ENCODE results near the gene ELOVL2.
"Not testable (repeated sequence)": the region's sequence is repeated elsewhere in the genome, so short reads cannot be mapped to it uniquely, and the experiment has no call there.

ELOVL2 gene

DNA sequence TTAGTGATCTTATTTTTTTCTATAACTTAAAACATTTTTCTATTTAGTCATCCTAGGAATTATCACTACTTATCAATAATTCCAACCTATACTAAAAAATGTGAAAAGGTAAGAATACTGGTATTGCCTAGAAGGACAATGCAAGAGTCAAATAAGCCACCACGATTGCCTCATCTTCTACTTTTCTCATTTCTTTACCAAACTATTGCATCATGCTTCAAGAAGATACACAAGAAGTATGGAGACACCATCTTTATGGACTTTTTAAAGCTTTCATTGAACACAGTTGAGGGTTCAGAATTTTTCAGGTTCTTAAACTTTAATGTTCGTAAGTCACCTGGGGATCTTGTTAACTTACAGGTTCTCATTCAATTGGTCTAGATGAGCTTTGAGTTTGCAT, 25.9 kb downstream of the ELOVL2 start:
- DNase-seq: no peak

DNA sequence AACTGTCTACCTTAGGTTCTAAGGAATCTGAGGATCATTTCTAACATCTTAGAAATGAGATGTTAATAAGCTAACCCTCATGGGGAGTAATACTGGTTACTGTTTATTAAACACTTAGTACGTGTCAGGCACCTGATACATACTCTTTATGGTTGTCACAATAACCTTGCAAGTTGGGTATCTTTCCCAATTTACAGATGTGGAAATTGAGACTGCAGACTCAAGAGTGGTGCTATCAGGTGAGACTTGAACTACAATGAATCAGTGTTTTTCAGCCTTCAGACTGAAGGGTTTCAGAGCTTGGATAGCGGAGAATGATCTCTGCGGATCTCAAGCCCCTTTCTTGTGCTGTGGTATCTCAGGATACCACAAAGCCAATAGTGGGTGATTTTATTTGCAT, 27.0 kb downstream of the ELOVL2 start:
- DNase-seq: no peak

DNA sequence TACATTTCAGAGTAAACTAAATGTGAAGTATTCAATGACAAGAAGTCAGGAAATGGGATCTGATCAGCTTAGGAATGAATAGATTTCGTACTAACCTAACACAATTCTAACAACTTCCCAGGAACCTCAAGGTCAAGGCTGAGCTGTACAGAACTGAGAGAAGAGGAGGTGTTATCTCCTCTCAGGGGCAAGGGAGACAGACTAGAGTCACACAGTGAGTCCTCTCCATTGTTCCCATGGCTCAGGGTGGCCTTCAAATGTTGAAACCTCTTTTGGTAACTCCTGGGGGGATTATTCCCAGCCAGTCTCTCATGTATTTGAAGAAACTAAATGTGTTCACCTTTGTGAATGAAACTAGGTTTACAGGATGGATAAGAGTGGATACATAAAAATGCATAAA, 27.7 kb downstream of the ELOVL2 start:
- no peak for DNase-seq

DNA sequence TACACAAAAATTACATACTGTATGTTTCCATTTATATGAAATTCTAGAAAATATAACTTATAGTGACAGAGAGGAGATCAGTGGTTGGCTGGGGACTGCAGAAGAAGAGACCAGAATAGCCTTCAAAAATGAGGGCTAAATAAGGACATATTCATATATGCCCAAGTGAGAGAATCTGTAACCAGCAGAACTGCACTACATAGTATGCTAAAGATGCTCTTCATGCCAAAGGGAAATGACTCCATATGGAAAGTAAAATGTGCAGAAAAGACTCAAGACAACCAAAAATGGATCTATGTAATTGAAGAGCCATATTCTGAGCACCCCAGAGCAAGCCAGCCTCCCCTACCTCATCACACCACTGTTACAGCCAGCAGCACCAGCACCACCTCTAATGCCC, 29.0 kb downstream of the ELOVL2 start:
- no peak for DNase-seq

DNA sequence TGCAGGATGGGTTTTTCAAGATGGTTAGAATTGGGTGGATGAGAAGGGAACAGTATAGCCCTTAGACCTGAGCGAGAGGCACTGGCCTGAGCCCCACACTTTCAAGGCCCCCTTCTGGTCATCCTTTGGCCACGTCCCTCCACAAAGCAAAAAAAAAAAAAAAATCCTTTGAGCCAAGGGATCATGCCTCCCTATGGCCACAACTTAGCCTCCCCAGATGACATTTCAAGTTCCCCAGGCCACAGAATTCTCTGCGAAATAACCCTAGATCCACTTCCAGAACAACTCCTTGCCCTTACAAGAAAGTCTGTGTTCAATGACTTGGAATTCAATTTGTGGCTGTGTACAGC, 30.4 kb downstream of the ELOVL2 start:
- no peak for DNase-seq

DNA sequence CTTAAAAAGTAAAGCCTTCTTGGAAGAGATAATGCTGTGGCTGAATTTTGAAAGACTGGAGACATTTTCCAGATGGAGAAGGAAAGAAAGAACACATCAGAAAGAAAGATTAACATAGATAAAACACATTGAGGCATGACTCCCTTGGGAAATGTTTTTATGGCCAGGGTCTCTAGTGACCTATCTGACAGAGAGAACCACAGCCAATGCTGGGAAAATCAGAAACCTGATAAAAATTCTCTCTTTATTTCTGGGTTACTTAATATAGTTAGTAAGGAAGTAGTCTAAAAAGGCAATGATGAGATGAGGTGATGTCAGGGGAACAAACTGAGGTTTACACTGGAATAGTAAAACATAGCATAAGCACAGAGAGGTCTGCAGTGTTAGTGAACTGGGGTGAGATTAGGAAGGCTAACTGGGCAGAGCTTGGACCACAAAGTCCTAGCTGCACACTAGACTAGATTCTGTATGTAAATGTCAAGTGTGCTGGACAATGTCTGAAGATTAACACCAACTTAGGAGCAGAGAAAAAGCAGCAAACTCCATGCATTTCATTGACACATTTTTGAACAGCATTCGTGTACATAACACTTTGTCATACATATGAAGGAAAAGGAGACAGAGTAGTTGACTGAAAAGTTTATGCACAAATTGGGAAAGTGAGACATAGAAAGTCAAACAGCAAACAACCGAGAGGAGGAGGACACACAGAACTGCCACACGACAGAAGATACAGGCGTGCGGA, 31.0 kb downstream of the ELOVL2 start:
- DNase-seq: no peak

DNA sequence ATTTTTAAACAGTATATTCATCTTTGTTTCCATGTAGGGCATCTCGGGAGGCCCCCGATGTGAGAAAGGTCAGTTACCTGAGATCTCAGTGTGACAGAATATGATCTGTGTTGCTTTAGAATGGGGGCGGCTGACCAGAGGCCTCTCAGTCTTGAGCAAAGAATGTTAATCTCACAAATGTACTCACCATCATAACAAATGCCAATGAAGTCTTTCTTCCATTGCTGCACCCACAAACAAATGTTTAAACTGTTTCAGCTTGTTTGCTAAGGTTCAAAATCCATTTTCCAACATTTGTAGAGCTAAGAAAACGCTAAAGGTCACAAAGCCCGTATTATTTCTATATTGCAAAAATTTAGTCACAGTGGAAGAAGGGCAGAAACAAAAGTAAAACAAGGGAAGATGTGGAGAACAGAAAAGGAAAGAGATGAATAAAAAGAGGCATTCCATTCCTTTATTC, 31.8 kb downstream of the ELOVL2 start:
- no peak for DNase-seq

DNA sequence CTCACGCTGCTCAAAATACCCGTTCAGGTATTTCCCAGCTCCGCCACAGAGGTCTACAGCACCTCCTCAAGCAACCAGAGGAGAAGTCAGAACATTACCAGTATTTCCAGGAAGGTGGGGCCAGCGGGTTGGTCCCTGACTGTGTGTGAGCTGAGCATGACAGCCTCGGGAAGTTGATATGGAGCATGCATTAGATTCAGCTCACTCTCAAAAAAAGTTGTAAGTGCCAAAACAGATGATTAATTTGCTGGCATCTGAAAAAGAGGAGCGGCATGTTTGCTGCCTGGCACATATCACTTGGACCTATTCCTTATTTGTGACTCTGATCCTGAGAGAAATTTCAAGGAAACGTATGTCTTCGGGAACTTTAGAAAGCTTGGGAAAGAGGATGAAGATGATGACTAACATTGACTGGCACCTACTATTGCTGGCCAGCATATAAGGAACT, 32.3 kb downstream of the ELOVL2 start:
- DNase-seq: no peak

DNA sequence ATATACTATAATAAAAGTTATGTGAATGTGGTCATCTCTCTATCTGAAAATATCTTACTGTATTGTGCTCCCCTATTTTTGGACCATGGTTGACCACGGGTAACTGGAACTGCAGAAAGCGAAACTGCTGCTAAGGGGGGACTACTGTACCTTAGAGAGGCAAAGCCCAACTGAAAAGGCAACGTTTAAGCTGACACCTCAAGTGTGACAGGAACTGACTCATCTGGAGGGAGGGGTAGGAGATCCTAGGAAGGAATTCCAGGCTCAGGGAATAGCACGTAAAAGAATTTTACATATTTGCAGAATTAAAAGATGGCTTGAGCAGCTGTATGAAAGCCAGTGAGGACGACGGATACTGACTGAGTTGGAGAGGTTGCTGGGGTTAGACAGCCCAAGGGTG, 34.8 kb downstream of the ELOVL2 start:
- DNase-seq: no peak

DNA sequence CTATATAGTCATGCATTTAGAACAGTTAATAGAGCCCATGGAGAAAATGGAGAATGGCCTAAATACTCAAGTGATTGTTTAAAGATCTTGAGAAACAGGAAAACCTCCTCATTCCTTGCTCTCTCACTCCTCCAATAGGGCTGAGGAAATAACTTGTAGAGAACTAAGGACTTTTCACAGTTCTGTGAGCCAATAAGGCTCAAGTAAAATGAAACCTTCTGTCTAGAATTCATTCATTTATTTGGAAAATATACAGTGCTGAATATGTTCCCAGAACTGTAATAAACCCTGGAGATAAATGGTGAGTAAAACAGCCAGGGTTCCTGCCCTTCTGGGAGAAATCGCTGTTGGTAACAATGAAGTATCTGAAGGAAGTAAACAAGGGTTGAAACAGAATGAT, 35.3 kb downstream of the ELOVL2 start:
- no peak for DNase-seq

DNA sequence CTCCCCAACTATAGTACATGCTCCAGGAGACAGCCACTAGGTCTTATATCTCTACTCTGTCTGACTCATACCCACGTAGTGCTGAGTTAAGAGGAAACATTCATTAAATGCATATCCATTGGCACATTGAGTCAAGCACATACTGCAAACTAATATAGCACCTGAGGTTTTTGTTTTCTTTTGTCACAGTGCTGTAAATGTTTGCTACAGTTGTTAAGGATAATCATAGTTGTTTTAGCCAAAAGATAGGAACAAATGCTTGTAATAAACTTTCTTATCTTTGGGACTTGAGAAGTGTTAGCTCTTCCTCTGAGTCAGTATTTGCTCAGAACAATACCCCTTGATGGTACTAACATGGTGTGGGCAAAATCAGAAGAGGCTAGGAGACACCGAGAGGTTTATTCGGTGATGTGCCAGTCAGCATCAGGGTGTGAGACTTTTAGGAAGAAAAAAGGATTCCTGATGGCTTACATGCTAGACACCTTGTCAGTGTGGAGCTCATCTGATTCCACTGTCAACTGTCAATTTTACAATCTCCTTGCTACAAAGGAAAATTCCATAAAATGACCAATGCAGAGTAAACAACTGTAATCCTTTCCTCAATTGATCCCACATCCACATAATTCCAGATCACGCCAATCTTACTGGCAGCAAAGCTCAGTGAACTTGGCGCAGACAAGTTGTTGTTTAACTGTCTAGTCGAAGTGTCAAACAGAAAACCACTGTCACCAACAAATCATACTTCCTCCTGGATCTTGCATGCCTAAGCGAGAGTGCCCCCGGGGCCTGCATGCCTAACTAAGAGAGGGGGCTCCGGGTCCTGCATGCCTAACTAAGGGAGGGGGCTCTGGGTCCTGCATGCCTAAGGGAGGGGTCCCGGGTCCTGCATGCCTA, 36.1 kb downstream of the ELOVL2 start:
- no peak for DNase-seq

DNA sequence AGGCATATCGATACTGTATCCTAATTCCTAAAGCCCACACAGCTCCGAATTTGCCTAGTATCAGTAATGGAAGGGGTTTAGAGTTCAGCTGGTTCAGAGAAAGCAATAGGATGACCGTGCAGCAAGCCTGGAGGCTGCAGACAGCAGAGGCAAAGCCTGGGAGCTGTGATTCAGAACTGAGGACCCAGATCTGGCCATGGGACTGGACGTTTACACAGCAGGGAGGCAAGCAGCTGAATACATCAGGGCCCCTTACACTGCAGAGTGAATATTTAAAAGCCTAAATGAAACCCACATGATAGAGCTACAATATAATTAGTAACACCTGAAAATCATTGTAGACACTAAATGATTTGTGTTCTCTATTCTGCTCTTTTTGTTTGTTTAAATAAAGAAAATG, 38.0 kb downstream of the ELOVL2 start:
- no peak for DNase-seq

DNA sequence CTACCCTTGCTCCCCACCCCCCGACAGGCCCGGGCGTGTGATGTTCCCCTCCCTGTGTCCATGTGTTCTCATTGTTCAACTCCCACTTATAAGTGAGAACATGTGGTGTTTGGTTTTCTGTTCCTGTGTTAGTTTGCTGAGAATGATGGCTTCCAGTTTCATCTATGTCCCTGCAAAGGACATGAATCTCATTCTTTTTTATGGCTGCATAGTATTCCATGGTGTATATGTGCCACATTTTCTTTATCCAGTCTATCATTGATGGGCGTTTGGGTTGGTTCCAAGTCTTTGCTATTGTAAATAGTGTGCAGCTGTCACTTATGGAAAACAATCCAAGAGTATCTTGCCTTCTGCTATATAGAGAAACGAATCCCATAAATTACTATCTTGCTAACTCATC, 40.8 kb downstream of the ELOVL2 start:
- not testable (repeated sequence) for DNase-seq

DNA sequence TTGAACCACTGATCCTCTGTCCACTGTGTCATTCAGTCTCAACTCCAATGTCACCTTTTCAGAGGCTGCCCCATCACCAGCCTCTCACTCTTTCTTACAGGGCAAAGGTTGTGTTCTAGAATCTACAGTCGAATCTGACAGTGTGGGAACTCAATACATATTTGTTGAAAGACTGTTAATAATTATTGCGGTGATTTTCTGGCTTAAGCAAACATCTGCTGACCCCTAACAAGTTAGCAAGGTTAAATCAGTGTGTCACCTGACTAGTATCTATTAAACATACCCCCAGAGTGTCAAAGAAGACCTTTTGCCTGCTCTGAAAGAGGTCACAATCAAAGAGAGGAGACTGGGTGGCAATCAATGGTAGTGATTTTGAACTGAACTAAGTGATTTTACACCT, 41.9 kb downstream of the ELOVL2 start:
- DNase-seq: no peak

DNA sequence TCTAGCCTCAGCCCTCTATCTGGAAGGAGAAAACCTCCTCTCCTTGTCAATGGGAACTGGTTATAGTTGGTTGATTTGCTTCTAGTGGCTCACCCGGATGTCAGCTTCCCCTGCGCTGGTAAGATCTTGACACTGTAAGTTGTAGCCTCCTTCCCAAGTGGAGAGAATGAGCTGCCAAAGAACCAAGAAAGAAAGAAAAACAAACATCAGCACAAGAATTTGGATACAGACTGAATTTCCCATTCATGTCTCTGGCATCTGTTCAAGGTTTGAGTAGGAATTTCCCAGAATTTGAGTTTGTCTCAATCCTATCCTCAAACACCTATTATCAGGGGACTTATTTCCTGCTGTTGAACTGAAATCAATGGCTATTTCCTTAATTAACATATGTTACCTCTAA, 44.1 kb downstream of the ELOVL2 start:
- no peak for DNase-seq

DNA sequence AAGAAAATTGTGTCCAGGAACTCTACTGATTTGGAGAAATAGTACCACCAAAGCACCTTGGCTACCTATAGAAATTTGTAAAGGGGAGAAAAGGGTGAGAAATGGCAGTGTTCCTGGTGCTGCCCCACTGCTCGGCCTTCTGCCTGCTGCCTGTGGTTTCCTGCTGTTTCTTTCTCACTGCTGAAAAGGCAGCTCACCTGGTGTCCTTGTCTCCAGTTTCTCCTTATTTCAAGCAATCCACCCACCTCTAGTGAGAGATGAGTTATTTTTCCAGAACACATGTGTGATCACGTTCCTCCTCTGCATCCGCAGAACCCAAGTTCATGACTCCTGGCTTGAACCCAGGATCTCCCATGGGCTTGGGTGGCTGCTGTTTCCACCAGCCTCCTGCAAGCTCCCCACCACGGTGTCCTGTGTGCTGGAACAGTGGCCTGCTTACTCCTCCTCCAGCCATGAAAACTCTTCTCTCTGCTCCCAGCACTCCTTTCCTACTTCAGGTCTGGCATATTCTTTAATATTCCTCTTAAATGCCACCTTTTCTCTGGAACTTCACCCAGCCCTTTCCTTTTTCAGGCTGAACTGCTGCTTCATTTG, 48.9 kb downstream of the ELOVL2 start:
- no peak for DNase-seq

DNA sequence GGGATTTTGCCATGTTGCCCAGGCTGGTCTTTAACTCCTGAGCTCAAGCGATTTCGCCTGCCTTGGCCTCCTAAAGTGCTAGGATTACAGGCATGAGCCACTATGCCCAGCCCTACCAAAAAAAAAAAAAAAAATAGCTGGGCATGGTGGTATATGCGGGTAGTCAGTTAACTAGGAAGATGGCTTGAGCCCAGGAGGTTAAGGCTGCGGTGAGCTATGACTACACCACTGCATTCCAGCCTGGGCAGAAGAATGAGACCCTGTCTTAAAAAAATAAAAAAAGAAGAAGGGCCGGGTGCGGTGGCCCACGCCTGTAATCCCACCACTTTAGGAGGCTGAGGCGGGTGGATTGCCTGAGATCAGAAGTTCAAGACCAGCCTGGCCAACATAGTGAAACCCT, 50.2 kb downstream of the ELOVL2 start:
- DNase-seq: no peak

DNA sequence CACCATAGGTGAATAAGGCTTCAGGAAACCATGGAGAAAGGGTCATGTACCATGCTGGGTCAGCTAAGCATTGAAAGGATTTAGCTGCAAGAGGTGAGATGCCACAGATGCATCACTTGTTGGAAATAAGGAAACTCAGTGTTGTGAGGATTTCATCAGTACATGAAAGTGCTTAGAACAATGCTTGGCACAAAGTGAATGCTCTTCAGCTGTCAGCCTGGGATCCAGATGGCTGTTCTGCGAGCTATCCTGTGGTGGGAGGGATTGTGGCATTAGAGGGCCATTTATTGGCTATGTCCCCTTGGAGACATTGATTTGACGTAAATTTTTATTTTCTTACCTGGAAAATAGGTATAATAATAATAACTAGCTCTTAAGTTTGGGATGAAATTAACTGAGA, 53.0 kb downstream of the ELOVL2 start:
- DNase-seq: no peak

DNA sequence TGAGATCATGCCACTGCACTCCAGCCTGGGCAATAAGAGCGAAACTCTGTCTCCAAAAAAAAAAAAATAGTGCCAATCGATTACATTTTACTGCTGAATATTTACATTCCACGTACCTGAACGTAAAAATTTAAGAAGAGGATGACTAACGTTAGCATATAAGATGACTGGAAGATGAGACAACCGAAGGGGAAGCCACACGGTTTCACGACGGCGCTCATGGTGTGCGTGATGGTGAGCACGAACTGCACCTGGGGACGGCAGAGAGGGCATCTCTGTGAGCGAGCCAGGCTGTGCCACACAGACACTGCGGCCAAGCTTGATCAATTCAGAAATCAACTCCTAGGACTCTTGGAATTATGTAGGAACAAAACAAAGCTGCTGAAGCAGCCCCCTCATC, 54.5 kb downstream of the ELOVL2 start:
- no peak for DNase-seq

DNA sequence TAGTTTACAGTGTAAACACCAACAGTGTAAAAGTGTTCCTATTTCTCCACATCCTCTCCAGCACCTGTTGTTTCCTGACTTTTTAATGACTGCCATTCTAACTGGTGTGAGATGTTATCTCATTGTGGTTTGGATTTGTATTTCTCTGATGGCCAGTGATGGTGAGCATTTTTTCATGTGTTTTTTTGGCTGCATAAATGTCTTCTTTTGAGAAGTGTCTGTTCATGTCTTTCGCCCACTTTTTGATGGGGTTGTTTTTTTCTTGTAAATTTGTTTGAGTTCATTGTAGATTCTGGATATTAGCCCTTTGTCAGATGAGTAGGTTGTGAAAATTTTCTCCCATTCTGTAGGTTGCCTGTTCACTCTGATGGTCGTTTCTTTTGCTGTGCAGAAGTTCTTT, 59.1 kb downstream of the ELOVL2 start:
- not testable (repeated sequence) for DNase-seq

DNA sequence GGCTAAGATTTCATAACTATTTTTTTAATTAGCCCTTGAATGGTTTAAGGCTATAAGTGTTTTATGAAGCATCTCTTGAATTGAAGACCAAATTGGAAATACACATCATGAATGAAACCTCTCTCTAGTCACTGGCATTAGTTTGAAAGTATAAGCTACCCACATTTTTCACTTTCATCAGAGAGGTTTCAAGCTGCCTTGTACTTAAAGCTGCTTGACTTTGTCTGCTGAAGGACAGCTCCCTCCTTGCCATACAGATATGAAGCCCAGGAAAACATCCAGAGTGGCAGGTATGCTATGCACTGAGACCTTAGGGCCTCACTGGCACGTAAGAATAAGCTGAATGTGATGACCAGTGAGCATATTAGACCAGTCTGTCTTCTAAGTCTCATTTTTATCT, 62.7 kb downstream of the ELOVL2 start:
- no peak for DNase-seq

DNA sequence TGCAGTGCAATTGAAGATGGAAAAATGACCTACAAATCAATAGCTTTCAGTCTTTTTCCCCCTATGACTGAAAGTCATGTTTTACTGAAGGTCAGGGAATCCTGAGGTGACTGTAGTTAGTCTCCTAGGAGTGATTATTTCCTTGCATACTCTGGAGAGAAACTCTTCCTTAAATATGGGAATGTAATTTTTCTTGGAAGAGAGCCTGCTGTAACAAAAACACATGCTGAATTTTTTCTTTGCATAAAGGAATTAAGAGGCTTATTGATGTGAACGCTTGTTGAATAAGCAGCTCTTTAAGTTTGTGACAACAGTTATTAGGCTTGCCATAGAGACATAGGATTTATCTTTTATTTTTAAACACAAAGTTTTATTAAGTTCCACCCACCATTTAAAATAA, 64.5 kb downstream of the ELOVL2 start:
- DNase-seq: no peak

DNA sequence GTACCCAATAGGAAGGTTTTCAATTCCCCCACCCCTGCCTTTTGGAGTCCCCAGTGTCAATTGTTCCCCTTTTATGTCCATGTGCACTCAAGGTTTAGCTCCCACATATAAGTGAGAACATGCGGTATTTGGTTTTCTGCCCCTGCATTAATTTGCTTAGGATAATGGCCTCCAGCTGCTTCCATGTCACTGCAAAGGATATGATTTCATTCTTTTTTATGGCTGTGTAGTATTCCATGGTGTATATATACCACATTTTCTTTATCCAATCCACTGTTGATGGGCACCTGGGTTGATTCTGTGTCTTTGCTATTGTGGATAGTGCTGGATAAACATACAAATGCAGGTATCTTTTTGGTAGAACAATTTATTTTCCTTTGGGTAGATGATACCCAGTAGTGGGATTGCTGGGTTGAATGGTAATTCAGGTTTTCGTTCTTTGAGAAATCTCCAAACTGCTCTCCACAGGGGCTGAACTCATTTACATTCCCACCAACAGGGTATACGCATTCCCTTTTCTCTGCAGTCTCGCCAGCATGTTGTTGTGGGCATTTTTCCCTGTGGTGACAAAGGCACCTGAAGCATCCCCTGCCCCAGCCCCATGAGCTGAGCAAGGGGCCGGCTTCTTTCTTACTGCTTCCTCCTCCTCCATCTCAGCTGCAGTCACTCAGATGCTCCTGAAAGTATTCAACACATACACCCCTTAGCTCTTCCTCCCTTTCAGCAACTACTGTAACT, 66.7 kb downstream of the ELOVL2 start:
- DNase-seq: no peak

All from right hindlimb (tissue), 1 donor.